AG09319 (cell line): Measurements from ENCODE around the gene MYH16.
"Not testable (repeated sequence)": the region's sequence is repeated elsewhere in the genome, so short reads cannot be mapped to it uniquely, and the experiment has no call there.

Source experiments
- DNase-seq: peaks from one replicate; pipeline ENCODE4 v3.0.0-alpha.2; 2010; ENCODE audit warnings: low read depth; ENCODE audit errors: extremely low read depth
- CTCF ChIP-seq: IDR thresholded peaks from 2 replicates; pipeline ENCODE4 v1.5.1; 2011; ENCODE audit warnings: low read depth, mild to moderate bottlenecking, inconsistent platforms, low read length, moderate library complexity

The MYH16 gene

GRCh38 chr7:99272476-99273045 is at the start of gene MYH16:
TSS of gene MYH16 (plus strand) at chr7:99272839.
- no peak for TF ChIP-seq CTCF
- no peak for DNase-seq

GRCh38 chr7:99224263-99224898 is 48.3 kb upstream of the MYH16 start:
- DNase-seq, result not testable (repeated sequence)

- DNase-seq, result no peak
- no peak for TF ChIP-seq CTCF
Observed at GRCh38 chr7:99224899-99225265, 47.8 kb upstream of the MYH16 start.

GRCh38 chr7:99229234-99229633 is 43.4 kb upstream of the MYH16 start:
- no peak for DNase-seq
- TF ChIP-seq CTCF, result no peak

GRCh38 chr7:99232082-99232770 is 40.4 kb upstream of the MYH16 start:
- DNase-seq, result no peak
- no peak for TF ChIP-seq CTCF

GRCh38 chr7:99232955-99233354 is 39.7 kb upstream of the MYH16 start:
- DNase-seq, result not testable (repeated sequence)

- TF ChIP-seq CTCF, result no peak
- no peak for DNase-seq
Observed at GRCh38 chr7:99234185-99234584, 38.5 kb upstream of the MYH16 start.

GRCh38 chr7:99235925-99236324 is 36.7 kb upstream of the MYH16 start:
- DNase-seq, result no peak
- no peak for TF ChIP-seq CTCF

- DNase-seq, result not testable (repeated sequence)
Observed at GRCh38 chr7:99237876-99238275, 34.8 kb upstream of the MYH16 start.
